Measurements from ENCODE around the gene PDE1C.

DNA sequence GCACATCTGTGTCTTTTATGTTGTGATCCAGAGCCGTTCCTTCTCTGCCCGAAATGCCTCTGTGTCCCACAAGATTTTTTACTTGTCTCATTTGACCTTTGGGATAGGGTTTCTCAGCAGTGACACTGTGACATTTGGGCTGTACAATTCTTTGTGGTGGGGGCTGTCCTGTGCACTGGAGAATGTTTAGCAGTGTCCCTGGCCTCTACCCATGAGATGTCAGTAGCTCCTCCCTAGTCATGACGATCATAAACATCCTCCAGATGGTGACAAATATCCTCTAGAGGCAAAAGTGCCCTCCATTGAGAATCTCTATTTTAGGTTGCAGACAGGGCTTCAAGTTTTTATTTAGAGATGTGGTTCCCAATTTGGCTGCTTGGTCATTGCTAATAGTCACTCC is 291.9 kb downstream of the PDE1C start:
- TF ChIP-seq POLR2A (IDR thresholded peaks at IDR 0.05; ENCODE audit: low read depth, low read length) (no peak), POLR2AphosphoS5 (IDR thresholded peaks at IDR 0.05; ENCODE audit: low read depth, low read length) (no peak), TAF1 (IDR thresholded peaks at IDR 0.05; ENCODE audit: low read depth, low read length) (no peak)

All from GM12891 (cell line).